ENCODE data around the gene EI24.

DNA sequence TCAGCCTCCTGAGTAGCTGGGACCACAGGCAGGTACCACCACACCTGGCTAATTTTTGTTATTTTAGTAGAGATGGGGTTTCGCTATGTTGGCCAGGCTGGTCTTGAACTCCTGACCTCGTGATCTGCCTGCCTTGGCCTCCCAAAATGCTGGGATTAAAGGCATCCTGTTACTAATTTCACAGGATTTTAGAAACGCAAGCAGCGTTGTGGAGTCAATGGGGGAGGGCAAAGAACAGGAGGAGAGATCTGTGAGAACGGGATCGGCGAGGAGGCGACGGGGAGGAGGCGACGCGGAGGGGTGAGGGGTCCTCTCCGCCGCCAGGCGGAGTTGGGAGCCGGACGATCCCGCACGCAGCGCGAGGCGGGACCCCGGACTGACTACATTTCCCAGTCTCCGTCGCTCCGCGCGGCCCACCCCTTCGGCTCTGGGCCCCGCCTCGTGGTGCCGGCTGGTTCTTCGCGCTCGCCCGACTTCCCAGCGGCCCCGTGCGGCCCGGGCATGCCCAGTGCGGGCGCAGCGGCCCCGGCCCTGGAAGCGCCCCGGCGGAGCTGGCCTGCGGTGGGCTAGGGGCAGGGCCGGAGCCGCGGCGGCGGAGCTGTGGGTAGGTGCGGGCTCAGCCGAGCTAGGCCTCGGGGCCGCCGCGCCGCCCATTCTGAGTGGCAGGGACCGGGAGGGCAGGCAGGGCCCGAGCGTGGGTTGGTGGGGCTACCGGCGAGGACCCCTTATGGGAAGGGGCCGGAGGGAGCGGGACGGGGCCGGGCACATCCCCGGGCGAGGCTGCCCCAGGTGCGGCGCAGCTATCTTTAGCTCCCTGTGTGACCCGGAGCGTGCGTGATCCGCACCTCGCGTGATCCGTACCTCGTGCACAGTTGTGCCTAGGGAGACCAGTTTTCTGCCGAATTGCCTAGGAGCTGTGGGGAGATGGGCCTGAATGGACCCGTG is at the start of gene EI24:
- TF ChIP-seq EZH2 (IDR thresholded peaks at IDR 0.05; ENCODE audit: low read length), result no peak
- TF ChIP-seq, protein P1, sequence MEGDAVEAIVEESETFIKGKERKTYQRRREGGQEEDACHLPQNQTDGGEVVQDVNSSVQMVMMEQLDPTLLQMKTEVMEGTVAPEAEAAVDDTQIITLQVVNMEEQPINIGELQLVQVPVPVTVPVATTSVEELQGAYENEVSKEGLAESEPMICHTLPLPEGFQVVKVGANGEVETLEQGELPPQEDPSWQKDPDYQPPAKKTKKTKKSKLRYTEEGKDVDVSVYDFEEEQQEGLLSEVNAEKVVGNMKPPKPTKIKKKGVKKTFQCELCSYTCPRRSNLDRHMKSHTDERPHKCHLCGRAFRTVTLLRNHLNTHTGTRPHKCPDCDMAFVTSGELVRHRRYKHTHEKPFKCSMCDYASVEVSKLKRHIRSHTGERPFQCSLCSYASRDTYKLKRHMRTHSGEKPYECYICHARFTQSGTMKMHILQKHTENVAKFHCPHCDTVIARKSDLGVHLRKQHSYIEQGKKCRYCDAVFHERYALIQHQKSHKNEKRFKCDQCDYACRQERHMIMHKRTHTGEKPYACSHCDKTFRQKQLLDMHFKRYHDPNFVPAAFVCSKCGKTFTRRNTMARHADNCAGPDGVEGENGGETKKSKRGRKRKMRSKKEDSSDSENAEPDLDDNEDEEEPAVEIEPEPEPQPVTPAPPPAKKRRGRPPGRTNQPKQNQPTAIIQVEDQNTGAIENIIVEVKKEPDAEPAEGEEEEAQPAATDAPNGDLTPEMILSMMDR (optimal IDR thresholded peaks at IDR 0.05 in 1 of 3, IDR thresholded peaks at IDR 0.05 in 1 of 3, conservative IDR thresholded peaks at IDR 0.05 in 1 of 3; ENCODE audit: extremely low read depth in 1 of 3, insufficient read depth in 2 of 3, low read length in 3 of 3), result peak; percentile 56 to 81 (median 74)

All from keratinocyte (primary cell).